Left ventricle myocardium inferior (tissue), 1 donor: ENCODE data around the gene LTBP1. TPM values are rescaled to one million over a fixed set of nuclear protein-coding genes. Genes with fewer than 3 reads are reported as not detected.

ENCODE experiments used
- DNase-seq: peaks from one replicate; pipeline ENCODE4 v3.0.0-alpha.2; 2020
- H3K27ac ChIP-seq: fragments of 200-600 bp; replicated peaks from 2 replicates; pipeline ENCODE4 v1.8.0; 2021
- H3K27me3 ChIP-seq: fragments of 200-600 bp; 2 replicates; pipeline ENCODE4 v1.8.0; 2021; ENCODE audit warnings: low read depth
- H3K36me3 ChIP-seq: fragments of 200-600 bp; 2 replicates; pipeline ENCODE4 v1.8.0; 2021
- H3K4me1 ChIP-seq: fragments of 200-600 bp; 2 replicates; pipeline ENCODE4 v1.8.0; 2021
- H3K4me3 ChIP-seq: fragments of 200-600 bp; 2 replicates; pipeline ENCODE4 v1.8.0; 2021; ENCODE audit warnings: mild to moderate bottlenecking, moderate library complexity
- H3K9me3 ChIP-seq: fragments of 200-600 bp; replicated peaks from 2 replicates; pipeline ENCODE4 v1.8.0; 2021
- CTCF ChIP-seq: fragments of 200-600 bp; IDR thresholded peaks from 2 replicates; pipeline ENCODE4 v1.8.0; 2021; ENCODE audit warnings: antibody characterized with exemption, mild to moderate bottlenecking, borderline replicate concordance
- intact Hi-C: fragments of 100-400 bp; cut with micrococcal nuclease; formaldehyde crosslinking; loops from one replicate; pipeline ENCODE4 v1.11.0; 2022
- total RNA-seq: library from RNA; stranded (reverse); fragmentation: NEBNext Ultra II Directional; extraction: Animal tissue kit (Norgen Biotek cat#: 25700); gene quantifications from one replicate; pipeline ENCODE4 v1.2.1, GENCODE V29; 2021
- donor health status: DM: no; HTN: yes; CAD: no; lungs with severe emphysema.

The LTBP1 gene
- total RNA-seq, 1 donor from 2014 or later: 88.9 TPM

DNA sequence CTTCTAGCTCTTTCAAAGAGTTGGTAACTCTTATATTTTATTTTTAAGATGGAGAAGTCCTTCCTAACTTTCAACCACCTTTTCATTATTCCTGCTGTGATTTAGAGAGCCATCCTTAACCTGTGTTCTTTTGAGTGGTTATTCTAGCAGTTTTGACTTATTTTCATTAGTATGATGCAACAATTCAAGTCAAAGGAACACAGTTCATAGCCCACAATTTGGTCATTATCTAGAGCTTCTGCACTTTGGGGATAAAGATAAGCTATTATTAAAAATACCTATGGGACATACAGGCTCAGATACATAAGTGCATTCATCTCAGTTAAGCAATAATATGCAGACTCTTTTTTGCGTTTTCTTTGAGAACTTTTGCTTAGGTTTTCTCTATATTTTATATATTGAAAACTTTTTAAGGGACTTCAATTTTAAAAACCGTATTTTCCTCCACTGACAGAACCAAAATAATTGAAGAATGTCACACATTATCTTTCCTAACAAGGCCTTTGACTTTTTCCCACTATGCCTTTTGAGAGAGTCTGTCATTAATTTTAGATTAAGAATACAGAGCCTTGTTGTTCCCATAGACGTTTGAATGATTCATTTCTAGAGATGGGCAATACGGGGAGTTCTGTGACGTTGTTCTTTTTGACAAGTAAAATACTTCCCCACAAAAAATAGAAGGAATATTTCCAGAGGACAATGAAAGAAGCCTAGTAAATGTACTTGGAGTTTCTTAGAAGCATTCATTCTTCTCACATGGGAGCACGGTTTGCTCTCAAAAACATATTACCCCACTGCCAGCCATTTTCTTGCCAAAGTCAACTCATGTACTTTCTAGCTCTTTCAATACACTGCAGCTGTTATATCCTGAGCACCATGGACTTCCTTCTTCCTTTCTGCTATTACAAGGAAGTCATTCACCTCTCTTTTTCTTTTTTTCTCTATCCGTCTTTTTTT lies 486.8 kb downstream of the LTBP1 start:
- Histone ChIP-seq H3K27me3 (no peaks in the 10 kb centered on the region), H3K36me3 (no peaks in the 10 kb centered on the region), H3K4me3 (no peak overlapping the region), H3K4me1 (peaks cover 38% of the 10 kb centered on the region), H3K9me3 (no peaks in the 10 kb centered on the region), H3K27ac (peak overlapping the region; percentile 77)
- TF ChIP-seq CTCF: no peak
- no peak for DNase-seq
- intact Hi-C loops: no loop called here

DNA sequence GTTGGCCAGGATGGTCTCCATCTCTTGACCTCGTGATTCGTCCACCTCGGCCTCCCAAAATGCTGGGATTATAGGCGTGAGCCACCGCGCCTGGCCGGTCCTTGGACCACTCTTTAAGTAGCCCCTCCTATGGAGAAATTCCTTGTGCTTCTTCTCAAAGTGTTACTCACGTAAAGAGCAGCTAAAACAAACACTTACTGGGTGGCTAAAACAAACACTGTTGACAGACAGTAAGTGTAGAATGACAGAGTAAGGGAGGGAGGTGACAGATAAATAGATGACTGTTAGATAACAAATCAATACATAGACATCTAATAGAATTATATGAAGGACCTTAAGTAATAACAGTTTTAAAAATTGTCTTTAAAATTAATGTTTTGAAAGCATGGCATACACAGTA lies 488.8 kb downstream of the LTBP1 start:
- H3K27ac ChIP-seq: peak overlapping the region; percentile 77
- TF ChIP-seq CTCF: no peak
- H3K27me3 ChIP-seq: no peaks in the 10 kb centered on the region
- no peak overlapping the region for H3K4me3 ChIP-seq
- no peaks in the 10 kb centered on the region for H3K36me3 ChIP-seq
- H3K9me3 ChIP-seq: no peaks in the 10 kb centered on the region
- H3K4me1 ChIP-seq: peaks cover 49% of the 10 kb centered on the region
- no peak for DNase-seq
- intact Hi-C loops: no loop called here

GRCh38 chr2:33436083-33436482 lies 489.3 kb downstream of the LTBP1 start:
- Histone ChIP-seq H3K36me3 (no peaks in the 10 kb centered on the region), H3K4me3 (peak overlapping the region; percentile 59), H3K9me3 (no peaks in the 10 kb centered on the region), H3K27ac (peak overlapping the region; percentile 77), H3K27me3 (no peaks in the 10 kb centered on the region), H3K4me1 (peaks cover 52% of the 10 kb centered on the region)
- intact Hi-C loops: no loop called here
- DNase-seq: no peak
- no peak for TF ChIP-seq CTCF

DNA sequence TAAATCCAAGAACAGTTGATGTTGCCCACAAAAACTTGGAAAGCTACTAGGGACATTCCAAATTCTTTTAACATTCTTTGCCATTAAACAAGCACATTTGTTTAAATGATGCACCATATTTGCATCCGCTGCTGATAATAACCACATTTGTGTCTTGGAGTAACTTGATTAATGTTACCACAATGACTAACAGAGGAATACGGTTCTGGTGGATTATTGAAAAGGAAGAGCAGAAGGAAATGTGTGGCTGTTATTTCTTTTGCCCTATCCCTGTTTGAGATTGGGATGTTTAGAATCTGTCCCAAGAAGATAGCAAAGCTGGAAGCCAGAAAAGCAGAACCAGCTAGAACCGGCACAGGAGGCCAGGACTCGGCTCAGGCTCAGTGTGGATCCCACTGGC lies 490.5 kb downstream of the LTBP1 start:
- Histone ChIP-seq H3K27ac (peak overlapping the region; percentile 77), H3K4me3 (peak overlapping the region; percentile 59)

GRCh38 chr2:33437815-33438214 lies 491.1 kb downstream of the LTBP1 start:
- Histone ChIP-seq H3K27ac (peak overlapping the region; percentile 77), H3K27me3 (no peaks in the 10 kb centered on the region), H3K4me3 (peak overlapping the region; percentile 59), H3K9me3 (no peaks in the 10 kb centered on the region), H3K4me1 (peaks cover 63% of the 10 kb centered on the region), H3K36me3 (no peaks in the 10 kb centered on the region)
- TF ChIP-seq CTCF: no peak
- intact Hi-C loops: no loop called here
- DNase-seq: no peak

More for the DNA sequence above, 490.5 kb downstream of the LTBP1 start:
- Histone ChIP-seq H3K4me1 (peaks cover 63% of the 10 kb centered on the region), H3K9me3 (no peaks in the 10 kb centered on the region), H3K36me3 (no peaks in the 10 kb centered on the region), H3K27me3 (no peaks in the 10 kb centered on the region)
- DNase-seq: no peak
- TF ChIP-seq CTCF: no peak
- intact Hi-C loops: no loop called here
